Stomach (tissue), 4 donors: ENCODE data around the gene RASA1.

Experiments used
- CTCF ChIP-seq, 7 experiments: fragments of 450-650 bp in 4 of 7; fragments of 200-600 bp in 3 of 7; sonication (generic) in 3 of 7; IDR thresholded peaks; one replicate each; pipeline ENCODE4 v1.5.1; 2016 to 2019; ENCODE audit warnings: antibody characterized with exemption in 7 of 7, control low read depth in 2 of 7, mild to moderate bottlenecking in 1 of 7
- POLR2A ChIP-seq, 4 donors: fragments of 450-650 bp; IDR thresholded peaks; one replicate each; pipeline ENCODE4 v1.6.1; 2016; ENCODE audit warnings: antibody characterized with exemption in 4 of 4, control low read depth in 2 of 4, mild to moderate bottlenecking in 1 of 4, moderate library complexity in 1 of 4

- TF ChIP-seq CTCF (IDR thresholded peaks at IDR 0.05) = no peak
- no peak for TF ChIP-seq POLR2A (IDR thresholded peaks at IDR 0.05)
These were observed 24.4 kb upstream of the RASA1 start for GRCh38 chr5:87243161-87243844.
